Heart left ventricle (tissue), 16 donors: ENCODE results near the gene MAST4. TPM values are rescaled to one million over a fixed set of nuclear protein-coding genes. Genes with fewer than 3 reads are reported as not detected.

Experiments used
- ATAC-seq, 4 donors: fragments of 200-7000 bp; cut with Tn5 transposase; one replicate each; pipeline ENCODE4 v1.9.1; 2020 to 2022; ENCODE audit warnings: moderate library complexity in 4 of 4, mild to moderate bottlenecking in 3 of 4, moderate number of reproducible peaks in 1 of 4
- DNase-seq, 5 donors: peaks; one replicate each; pipeline ENCODE4 v3.0.0-alpha.2; 2020
- H3K27ac ChIP-seq, 12 donors: fragments of 200-600 bp; sonication (generic) in 4 of 12; one replicate each; pipeline versions ENCODE4 v1.5.0 to v1.8.0; 2016 to 2022; ENCODE audit warnings: mild to moderate bottlenecking in 2 of 12
- H3K27me3 ChIP-seq, 9 donors: fragments of 200-600 bp; sonication (generic) in 2 of 9; one replicate each; pipeline versions ENCODE4 v1.5.1 to v1.8.0; 2016 to 2022; ENCODE audit warnings: mild to moderate bottlenecking in 3 of 9
- H3K36me3 ChIP-seq, 9 donors: fragments of 200-600 bp; sonication (generic) in 2 of 9; one replicate each; pipeline versions ENCODE4 v1.5.0 to v1.8.0; 2018 to 2022; ENCODE audit warnings: mild to moderate bottlenecking in 2 of 9
- H3K4me1 ChIP-seq, 12 donors: fragments of 200-600 bp; sonication (generic) in 4 of 12; one replicate each; pipeline versions ENCODE4 v1.5.0 to v1.8.0; 2016 to 2022; ENCODE audit warnings: mild to moderate bottlenecking in 3 of 12
- H3K4me3 ChIP-seq, 12 donors: fragments of 200-600 bp; sonication (generic) in 4 of 12; one replicate each; pipeline versions ENCODE4 v1.5.0 to v1.8.0; 2017 to 2022; ENCODE audit warnings: mild to moderate bottlenecking in 9 of 12, moderate library complexity in 4 of 12
- H3K9me3 ChIP-seq, 12 donors: fragments of 200-600 bp; sonication (generic) in 4 of 12; one replicate each; pipeline versions ENCODE4 v1.5.0 to v1.8.0; 2016 to 2022; ENCODE audit warnings: mild to moderate bottlenecking in 1 of 12
- POLR2A ChIP-seq, 2 donors: fragments of 450-650 bp; IDR thresholded peaks; one replicate each; pipeline ENCODE4 v1.6.1; 2017; ENCODE audit warnings: antibody characterized with exemption in 2 of 2, mild to moderate bottlenecking in 2 of 2, moderate library complexity in 2 of 2
- WGBS, 4 donors: extraction: QIAGEN DNeasy Blood & Tissue Kit in 2 of 4; methylation state at CpG; one replicate each; pipeline versions ENCODE4 v1.1.5 to v1.1.7; 2013 to 2018; 5-methylcytosine and 5-hydroxymethylcytosine counted together
- intact Hi-C, 10 donors: fragments of 100-400 bp; cut with DNase I; formaldehyde crosslinking; loops; one replicate each; pipeline versions ENCODE4 v1.11.1 to v1.14.2; 2022
- polyA plus RNA-seq, 2 donors: library from polyadenylated mRNA; stranded (reverse); fragments of 200-250 nt; gene quantifications; one replicate each; pipeline ENCODE4 v1.2.3, GENCODE V29; 2013
- total RNA-seq, 9 donors: library from RNA; depleted of rRNA in 2 of 9; stranded (reverse); fragments of >200 nt in 2 of 9; fragmentation: NEBNext Ultra II Directional in 3 of 9; extraction: Animal tissue kit (Norgen Biotek cat#: 25700) in 3 of 9; gene quantifications; one replicate each; pipeline versions ENCODE4 v1.1.0 to v1.2.4, GENCODE V29; 2016 to 2023
- TF ChIP-seq, protein P1 (sequence below), 12 donors: fragments of 200-600 bp; sonication (generic) in 4 of 12; IDR thresholded peaks; one replicate each; pipeline versions ENCODE4 v1.5.0 to v1.8.0; 2018 to 2022; ENCODE audit warnings: antibody characterized with exemption in 12 of 12, mild to moderate bottlenecking in 5 of 12
- donor health status: ischemic (EF 13 %, LVEDD 7.1; RV severe dilation, severe dysfunction).
- donor health status: healthy with polysubstance abuse.
- donor health status: DM: no; HTN: yes; CAD: no.
- donor health status: DM: no; HTN: no; CAD: no.
- donor health status: ischemic (EF 25% LVEDD 6.9; RV normal size, moderate dysfunction).
- donor health status: ischemic (EF 25% LVEDD 5.7; RV mildly dilated, moderate dysfunction).
- donor health status: healthy.
- donor health status: DM: yes; HTN: yes; CAD: no.
- donor health status: ischemic (EF 35%, LVEDD 5.7; RV mildly dilated, moderate dysfunction).
- donor health status: nonischemic (EF 11% LVEDD 7.7; RV severe dilation, severe dysfunction).
- donor health status: DM: yes; HTN: yes; CAD: no.
- donor health status: PGD.
- donor health status: ischemic (EF 29% LVEDD 5.4; RV normal size, mild dysfunction).
- donor health status: nonischemic (EF 23%, LVEDD 6.1; RV moderate dilation, normal function).

Gene MAST4
- total and polyA plus RNA-seq, 11 donors = 26.8 to 96.2 (median 68.1) TPM

DNA sequence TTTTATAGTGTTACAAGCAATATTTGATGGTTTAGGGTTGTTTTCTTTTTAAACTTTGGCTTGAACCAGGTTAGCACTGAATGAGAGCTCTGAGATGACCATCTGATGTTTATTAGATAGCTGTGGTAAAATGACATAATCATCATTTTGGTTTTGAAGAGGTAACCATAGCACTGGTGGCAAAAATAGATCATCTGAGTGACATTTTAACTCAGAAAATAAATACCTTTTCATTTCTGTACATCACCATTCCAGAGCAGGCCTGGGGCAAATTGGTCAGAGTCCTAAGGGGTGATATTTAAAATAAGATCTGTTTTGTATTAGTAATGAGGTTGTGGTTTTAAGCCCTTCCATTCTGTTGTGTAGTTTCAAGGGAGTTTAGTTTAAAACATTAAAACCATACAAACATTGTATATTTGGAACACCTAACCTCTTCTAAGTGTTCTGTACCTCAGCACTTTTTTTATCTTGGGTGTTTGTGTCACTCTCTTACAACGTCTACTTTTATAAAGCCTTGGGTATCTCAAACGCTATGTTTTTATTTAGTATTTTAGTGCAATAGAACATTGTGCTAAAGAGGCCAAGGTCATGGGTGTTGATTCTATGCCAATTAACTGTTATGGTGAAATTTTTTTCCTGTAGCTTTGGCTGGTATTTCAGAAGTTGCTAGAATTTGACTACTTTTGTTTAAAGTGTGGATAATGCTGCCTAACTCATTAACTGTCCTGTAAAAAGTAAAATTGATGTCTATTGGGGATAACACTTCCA lies 434.3 kb downstream of the MAST4 start:
- H3K27me3 ChIP-seq = no peaks in the 10 kb centered on the region
- H3K27ac ChIP-seq = peak overlapping the region in 4 of 12 donors; percentile 1 to 42 (median 21)
- intact Hi-C loops = no loop called here
- no peak overlapping the region for H3K4me3 ChIP-seq
- WGBS, 4 donors = 11 to 15% (median 13%) methylated on average over 2 of the region's 2 CpGs
- no peaks in the 10 kb centered on the region for H3K36me3 ChIP-seq
- DNase-seq = no peak
- no peak for TF ChIP-seq POLR2A (IDR thresholded peaks at IDR 0.05)
- TF ChIP-seq, protein P1, sequence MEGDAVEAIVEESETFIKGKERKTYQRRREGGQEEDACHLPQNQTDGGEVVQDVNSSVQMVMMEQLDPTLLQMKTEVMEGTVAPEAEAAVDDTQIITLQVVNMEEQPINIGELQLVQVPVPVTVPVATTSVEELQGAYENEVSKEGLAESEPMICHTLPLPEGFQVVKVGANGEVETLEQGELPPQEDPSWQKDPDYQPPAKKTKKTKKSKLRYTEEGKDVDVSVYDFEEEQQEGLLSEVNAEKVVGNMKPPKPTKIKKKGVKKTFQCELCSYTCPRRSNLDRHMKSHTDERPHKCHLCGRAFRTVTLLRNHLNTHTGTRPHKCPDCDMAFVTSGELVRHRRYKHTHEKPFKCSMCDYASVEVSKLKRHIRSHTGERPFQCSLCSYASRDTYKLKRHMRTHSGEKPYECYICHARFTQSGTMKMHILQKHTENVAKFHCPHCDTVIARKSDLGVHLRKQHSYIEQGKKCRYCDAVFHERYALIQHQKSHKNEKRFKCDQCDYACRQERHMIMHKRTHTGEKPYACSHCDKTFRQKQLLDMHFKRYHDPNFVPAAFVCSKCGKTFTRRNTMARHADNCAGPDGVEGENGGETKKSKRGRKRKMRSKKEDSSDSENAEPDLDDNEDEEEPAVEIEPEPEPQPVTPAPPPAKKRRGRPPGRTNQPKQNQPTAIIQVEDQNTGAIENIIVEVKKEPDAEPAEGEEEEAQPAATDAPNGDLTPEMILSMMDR (IDR thresholded peaks at IDR 0.05) = no peak
- H3K4me1 ChIP-seq = peaks cover 13 to 76% (median 47%) of the 10 kb centered on the region in 12 donors
- H3K9me3 ChIP-seq = no peaks in the 10 kb centered on the region
- no peak for ATAC-seq

DNA sequence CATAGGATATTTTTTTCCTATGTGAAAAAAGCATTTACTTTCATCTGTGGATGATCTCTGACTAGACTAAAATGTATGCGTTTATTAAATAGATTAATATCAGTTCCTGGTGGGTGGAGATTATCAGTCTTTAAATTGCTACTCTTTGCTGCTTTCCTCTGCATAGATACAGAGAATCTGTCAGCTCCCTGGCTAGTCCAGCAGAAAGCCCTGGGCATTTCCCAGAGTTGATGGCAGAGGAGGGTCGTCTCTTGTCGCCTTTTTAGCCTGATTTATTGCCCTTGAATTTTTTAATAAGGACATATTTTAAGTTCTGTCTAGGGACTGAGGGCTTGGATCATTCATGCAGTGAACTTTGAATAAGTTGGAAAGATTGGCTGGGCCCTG lies 434.9 kb downstream of the MAST4 start:
- intact Hi-C loops = no loop called here
- H3K4me3 ChIP-seq = no peak overlapping the region
- no peaks in the 10 kb centered on the region for H3K36me3 ChIP-seq
- no peak for DNase-seq
- 48 to 60% (median 53%) methylated on average over 3 of the region's 3 CpGs for WGBS, 4 donors
- H3K27ac ChIP-seq = peak overlapping the region in 6 of 12 donors; percentile 1 to 48 (median 31)
- no peak for TF ChIP-seq POLR2A (IDR thresholded peaks at IDR 0.05)
- TF ChIP-seq, protein P1 (IDR thresholded peaks at IDR 0.05) = no peak
- no peaks in the 10 kb centered on the region for H3K9me3 ChIP-seq
- H3K27me3 ChIP-seq = no peaks in the 10 kb centered on the region
- peaks cover 18 to 75% (median 53%) of the 10 kb centered on the region in 12 donors for H3K4me1 ChIP-seq
- ATAC-seq = no peak

DNA sequence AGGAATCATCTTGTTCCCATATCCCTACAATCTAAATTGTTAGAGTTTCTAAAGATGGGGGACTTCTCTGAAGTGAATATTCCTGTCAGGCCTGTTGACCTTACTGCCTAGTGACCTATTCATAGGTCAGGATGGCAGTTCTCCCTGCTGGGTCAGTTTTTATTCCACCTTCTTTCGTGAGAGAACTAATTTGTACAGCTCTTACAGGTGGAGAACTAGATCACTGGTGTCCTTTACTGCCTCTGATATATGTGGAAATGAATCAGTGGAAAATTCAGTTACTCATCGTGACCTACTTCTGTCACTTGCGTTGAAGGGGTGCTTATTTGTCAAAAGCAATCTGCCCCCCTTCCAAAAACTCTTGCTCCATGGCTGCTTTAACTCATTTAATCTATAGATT lies 435.5 kb downstream of the MAST4 start:
- Histone ChIP-seq H3K27ac (peak overlapping the region in 7 of 12 donors; percentile 1 to 48 (median 27)), H3K36me3 (no peaks in the 10 kb centered on the region), H3K4me1 (peaks cover 22 to 74% (median 57%) of the 10 kb centered on the region in 12 donors), H3K4me3 (no peak overlapping the region), H3K9me3 (no peaks in the 10 kb centered on the region), H3K27me3 (no peaks in the 10 kb centered on the region)
- ATAC-seq (peak in 3 of 4 donors; percentile 25 to 54 (median 27)), DNase-seq (no peak)
- WGBS, 4 donors = 42 to 58% (median 49%) methylated on average over 3 of the region's 3 CpGs
- intact Hi-C loops = no loop called here
- TF ChIP-seq, protein P1 (IDR thresholded peaks at IDR 0.05) = no peak
- TF ChIP-seq POLR2A (IDR thresholded peaks at IDR 0.05) = no peak

DNA sequence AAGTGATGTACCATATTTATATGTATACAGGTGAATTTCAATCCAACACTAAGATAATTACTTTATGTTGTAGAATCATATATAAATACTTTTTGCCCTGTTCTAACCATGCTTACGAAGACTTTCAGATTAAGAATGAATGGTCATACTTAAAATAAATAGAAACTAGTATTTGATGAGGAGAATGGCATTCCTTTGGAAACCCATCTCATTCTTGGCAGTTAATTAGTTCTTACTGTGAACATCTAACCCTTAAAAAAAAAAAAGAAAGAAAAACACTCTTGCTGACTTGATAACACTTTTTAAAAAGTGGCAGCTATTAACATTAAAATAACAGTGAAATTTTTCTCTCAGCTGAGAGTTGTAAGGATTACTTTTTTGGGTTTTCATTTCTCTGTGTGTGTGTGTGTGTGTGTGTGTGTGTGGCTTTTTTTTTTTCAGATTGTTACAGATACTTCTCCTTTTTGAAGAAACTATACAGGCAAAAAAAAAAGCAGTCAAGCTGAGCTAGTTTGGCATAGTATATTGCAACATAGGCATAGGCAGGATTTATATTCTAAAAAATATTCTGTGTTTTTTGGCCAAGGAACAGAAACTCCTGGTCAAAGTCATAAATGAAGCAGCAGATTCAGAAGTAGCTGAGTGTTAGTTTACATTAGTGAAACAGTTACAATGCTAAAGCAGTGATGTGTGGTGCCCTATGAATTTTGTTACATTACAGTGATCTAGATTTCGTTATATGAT lies 436.9 kb downstream of the MAST4 start:
- no peaks in the 10 kb centered on the region for H3K9me3 ChIP-seq
- H3K27me3 ChIP-seq = no peaks in the 10 kb centered on the region
- H3K4me3 ChIP-seq = no peak overlapping the region
- intact Hi-C loops = no loop called here
- TF ChIP-seq, protein P1 (IDR thresholded peaks at IDR 0.05) = no peak
- TF ChIP-seq POLR2A (IDR thresholded peaks at IDR 0.05) = no peak
- 80 to 83% (median 80%) methylated on average over 2 of the region's 2 CpGs for WGBS, 4 donors
- peak overlapping the region in 4 of 12 donors; percentile 38 to 46 (median 42) for H3K27ac ChIP-seq
- peaks cover 22 to 87% (median 69%) of the 10 kb centered on the region in 12 donors for H3K4me1 ChIP-seq
- DNase-seq (no peak), ATAC-seq (no peak)
- no peaks in the 10 kb centered on the region for H3K36me3 ChIP-seq
